ENCODE data around the gene TNFRSF12A. TPM values are rescaled to one million over a fixed set of nuclear protein-coding genes. Genes with fewer than 3 reads are reported as not detected.

TNFRSF12A gene
- total RNA-seq, 1 donor from 2014 or later, result 14.3 TPM

- Mint-ChIP-seq H3K4me3 (no peak overlapping the region), H3K4me1 (peaks cover 22% of the 10 kb centered on the region), H3K27me3 (ENCODE audit: insufficient read depth, low read depth) (peaks cover 28% of the 10 kb centered on the region), H3K27ac (no peak overlapping the region), H3K9me3 (no peaks in the 10 kb centered on the region), H3K36me3 (peaks cover 9% of the 10 kb centered on the region)
- Histone ChIP-seq H3K4me3 (no peak overlapping the region), H3K9me3 (ENCODE audit: low read depth) (no peaks in the 10 kb centered on the region), H3K4me1 (peaks cover 9% of the 10 kb centered on the region), H3K9ac (no peak overlapping the region), H3F3A (ENCODE audit: low read depth) (peaks cover 15% of the 10 kb centered on the region), H3K36me3 (no peaks in the 10 kb centered on the region), H2AFZ (replicated peaks) (no peak overlapping the region), H4K20me1 (ENCODE audit: low read depth) (peaks cover 36% of the 10 kb centered on the region), H3K79me2 (ENCODE audit: low read depth) (peaks cover 10% of the 10 kb centered on the region), H3K27me3 (peaks cover 29% of the 10 kb centered on the region), H3K4me2 (no peak overlapping the region), H3K27ac (no peak overlapping the region)
- DNase-seq (ENCODE audit: low spot score), result no peak
- TF ChIP-seq CTCF (IDR thresholded peaks at IDR 0.05) (no peak), EZH2phosphoT487 (IDR thresholded peaks at IDR 0.05) (no peak), EZH2 (IDR thresholded peaks at IDR 0.05) (no peak)
Measured at GRCh38 chr16:3028716-3029319, 8.7 kb downstream of the TNFRSF12A start.

GRCh38 chr16:3029491-3030221 is 9.5 kb downstream of the TNFRSF12A start:
- Histone ChIP-seq H3K36me3 (no peaks in the 10 kb centered on the region), H2AFZ (replicated peaks) (no peak overlapping the region), H3F3A (ENCODE audit: low read depth) (peaks cover 15% of the 10 kb centered on the region), H3K9ac (no peak overlapping the region), H3K9me3 (ENCODE audit: low read depth) (no peaks in the 10 kb centered on the region), H3K4me2 (no peak overlapping the region), H3K4me1 (peaks cover 9% of the 10 kb centered on the region), H3K27me3 (peaks cover 38% of the 10 kb centered on the region), H3K27ac (no peak overlapping the region), H4K20me1 (ENCODE audit: low read depth) (peaks cover 32% of the 10 kb centered on the region), H3K79me2 (ENCODE audit: low read depth) (peaks cover 6% of the 10 kb centered on the region), H3K4me3 (no peak overlapping the region)
- TF ChIP-seq EZH2 (IDR thresholded peaks at IDR 0.05), result no peak
- TF ChIP-seq EZH2phosphoT487 (IDR thresholded peaks at IDR 0.05), result no peak
- TF ChIP-seq CTCF (IDR thresholded peaks at IDR 0.05), result no peak
- H3K4me1 Mint-ChIP-seq, result peaks cover 16% of the 10 kb centered on the region
- peaks cover 6% of the 10 kb centered on the region for H3K36me3 Mint-ChIP-seq
- H3K9me3 Mint-ChIP-seq, result no peaks in the 10 kb centered on the region
- no peak for DNase-seq (ENCODE audit: low spot score)
- peaks cover 31% of the 10 kb centered on the region for H3K27me3 Mint-ChIP-seq (ENCODE audit: insufficient read depth, low read depth)
- H3K27ac Mint-ChIP-seq, result no peak overlapping the region
- peak overlapping the region; percentile 64 for H3K4me3 Mint-ChIP-seq

GRCh38 chr16:3030222-3031212 is 10.3 kb downstream of the TNFRSF12A start:
- Histone ChIP-seq H3K27me3 (peaks cover 46% of the 10 kb centered on the region), H3K27ac (no peak overlapping the region), H3K9ac (no peak overlapping the region), H3K36me3 (no peaks in the 10 kb centered on the region), H3K79me2 (ENCODE audit: low read depth) (no peaks in the 10 kb centered on the region), H4K20me1 (ENCODE audit: low read depth) (peaks cover 24% of the 10 kb centered on the region), H3F3A (ENCODE audit: low read depth) (peaks cover 15% of the 10 kb centered on the region), H3K4me1 (peaks cover 9% of the 10 kb centered on the region), H3K9me3 (ENCODE audit: low read depth) (no peaks in the 10 kb centered on the region), H3K4me2 (no peak overlapping the region), H3K4me3 (no peak overlapping the region), H2AFZ (replicated peaks) (no peak overlapping the region)
- Mint-ChIP-seq H3K27ac (no peak overlapping the region), H3K4me1 (peaks cover 16% of the 10 kb centered on the region), H3K9me3 (no peaks in the 10 kb centered on the region), H3K36me3 (peaks cover 6% of the 10 kb centered on the region), H3K4me3 (peak overlapping the region; percentile 64), H3K27me3 (ENCODE audit: insufficient read depth, low read depth) (peaks cover 35% of the 10 kb centered on the region)
- TF ChIP-seq CTCF (IDR thresholded peaks at IDR 0.05) (no peak), EZH2 (IDR thresholded peaks at IDR 0.05) (no peak), EZH2phosphoT487 (IDR thresholded peaks at IDR 0.05) (no peak)
- DNase-seq (ENCODE audit: low spot score), result no peak
